Measurements from ENCODE around the gene KMT5B.

The KMT5B gene

GRCh38 chr11:68142441-68143309 lies 70.4 kb downstream of the KMT5B start:
- DNase-seq: no peak

- no peak for DNase-seq
Measured at GRCh38 chr11:68142028-68142412, 71.1 kb downstream of the KMT5B start.

GRCh38 chr11:68141246-68142027 lies 71.7 kb downstream of the KMT5B start:
- DNase-seq: no peak

GRCh38 chr11:68140496-68141245 lies 72.4 kb downstream of the KMT5B start:
- DNase-seq: no peak

- no peak for DNase-seq
Measured at GRCh38 chr11:68138237-68138636, 74.9 kb downstream of the KMT5B start.

- DNase-seq: no peak
Measured at GRCh38 chr11:68137833-68138232, 75.3 kb downstream of the KMT5B start.

- no peak for DNase-seq
Measured at GRCh38 chr11:68136866-68137265, 76.2 kb downstream of the KMT5B start.

GRCh38 chr11:68135161-68135560 lies 77.9 kb downstream of the KMT5B start:
- no peak for DNase-seq

- DNase-seq: no peak
Measured at GRCh38 chr11:68133761-68134160, 79.3 kb downstream of the KMT5B start.

GRCh38 chr11:68130121-68130520 lies 83.0 kb downstream of the KMT5B start:
- DNase-seq: no peak

- no peak for DNase-seq
Measured at GRCh38 chr11:68128682-68129327, 84.3 kb downstream of the KMT5B start.

- DNase-seq: no peak
Measured at GRCh38 chr11:68127714-68128681, 85.1 kb downstream of the KMT5B start.

- DNase-seq: no peak
Measured at GRCh38 chr11:68125164-68125563, 87.9 kb downstream of the KMT5B start.

- no peak for DNase-seq
Measured at GRCh38 chr11:68122936-68123539, 90.1 kb downstream of the KMT5B start.

GRCh38 chr11:68121067-68121899 lies 91.8 kb downstream of the KMT5B start, which contains the start of gene CHKA:
CHKA (minus strand) TSS chr11:68121388; CDS start chr11:68121177, 211 bp downstream.
- DNase-seq: peak; percentile 91

GRCh38 chr11:68120273-68121066 lies 92.6 kb downstream of the KMT5B start:
- DNase-seq: peak; percentile 69

GRCh38 chr11:68118706-68119448 lies 94.2 kb downstream of the KMT5B start:
- DNase-seq: no peak

GRCh38 chr11:68117853-68118470 lies 95.1 kb downstream of the KMT5B start:
- DNase-seq: no peak

Data from CD4-positive, alpha-beta T cell treated with Interleukin-15 for 1 hour (primary cell).